ENCODE results near the gene SCARF1.

Gene SCARF1

DNA sequence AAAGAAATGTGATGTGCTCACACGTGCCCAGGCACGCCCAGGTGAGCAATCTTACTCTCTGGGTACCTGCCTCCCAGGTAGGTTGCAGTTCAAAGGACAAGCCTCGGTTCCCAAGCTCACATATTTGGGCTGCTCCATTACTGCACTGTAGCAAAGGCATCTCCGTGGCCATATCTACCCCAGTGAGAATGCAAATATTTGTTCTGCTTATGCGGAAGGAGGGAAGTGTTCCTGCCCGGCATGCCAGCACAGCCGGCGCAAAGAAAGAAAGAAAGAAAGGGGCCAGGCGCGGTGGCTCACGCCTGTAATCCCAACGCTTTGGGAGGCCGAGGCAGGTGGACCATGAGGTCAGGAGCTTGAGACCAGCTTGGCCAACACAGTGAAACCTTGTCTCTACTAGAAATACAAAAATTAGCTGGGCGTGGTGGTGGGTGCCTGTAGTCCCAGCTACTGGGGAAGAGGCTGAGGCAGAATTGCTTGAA, 47.6 kb downstream of the SCARF1 start:
- no peak for DNase-seq

DNA sequence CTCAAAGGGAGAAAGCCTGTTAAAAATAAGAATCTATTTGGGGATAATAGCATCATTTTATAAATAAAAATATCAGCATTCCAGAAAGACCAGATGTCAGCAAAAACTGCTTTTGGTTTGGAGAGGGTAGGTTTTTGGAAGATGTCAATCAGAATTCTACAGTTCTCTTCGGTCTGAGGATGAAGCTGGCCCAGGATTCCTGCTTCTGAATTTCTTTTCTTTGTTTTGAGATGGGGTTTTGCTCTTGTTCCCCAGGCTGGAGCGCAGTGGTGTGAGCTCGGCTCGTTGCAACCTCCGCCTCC, 52.0 kb downstream of the SCARF1 start:
- DNase-seq: no peak

DNA sequence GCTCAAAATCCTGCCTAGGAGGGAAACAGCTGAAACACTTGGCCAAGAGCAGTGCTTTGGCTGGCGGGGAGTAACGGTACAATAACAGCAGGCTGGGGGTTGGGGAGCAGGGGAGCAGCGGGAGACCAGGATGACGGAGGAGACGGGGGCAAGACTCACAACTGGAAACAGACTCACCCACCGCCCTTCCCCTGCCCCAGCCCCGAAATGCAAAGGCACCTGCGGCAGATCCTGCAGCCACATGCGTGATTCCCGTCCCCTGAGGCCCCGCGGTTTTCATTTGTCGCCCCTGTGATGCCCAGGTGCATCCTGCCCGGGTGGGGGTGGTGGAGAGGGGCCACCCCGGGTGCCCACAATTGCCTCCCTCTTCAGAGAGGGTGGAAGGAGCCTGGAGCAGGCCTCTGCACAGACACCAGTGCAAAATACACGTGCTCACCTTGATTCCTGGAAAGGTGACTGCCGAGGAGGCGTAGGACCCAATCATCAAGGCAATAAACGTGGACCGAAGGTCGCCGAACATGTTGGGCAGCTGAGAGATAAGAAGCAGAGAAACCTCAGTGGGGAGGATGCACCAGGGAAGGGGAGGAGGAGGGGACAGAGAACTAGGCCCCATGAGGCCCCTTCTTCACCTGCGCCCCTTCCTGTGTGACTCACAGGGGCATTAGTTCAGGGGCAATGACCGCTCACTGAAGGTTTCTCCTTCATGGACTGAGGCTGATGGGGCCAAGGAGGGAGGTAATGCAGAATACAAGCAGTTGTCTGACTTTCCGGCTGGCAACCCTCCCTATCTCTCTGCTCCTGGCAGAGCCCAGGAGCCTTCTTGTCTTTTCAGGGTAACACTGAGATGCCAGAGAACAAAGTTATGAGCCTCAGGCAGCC, 52.5 kb downstream of the SCARF1 start:
- no peak for DNase-seq

DNA sequence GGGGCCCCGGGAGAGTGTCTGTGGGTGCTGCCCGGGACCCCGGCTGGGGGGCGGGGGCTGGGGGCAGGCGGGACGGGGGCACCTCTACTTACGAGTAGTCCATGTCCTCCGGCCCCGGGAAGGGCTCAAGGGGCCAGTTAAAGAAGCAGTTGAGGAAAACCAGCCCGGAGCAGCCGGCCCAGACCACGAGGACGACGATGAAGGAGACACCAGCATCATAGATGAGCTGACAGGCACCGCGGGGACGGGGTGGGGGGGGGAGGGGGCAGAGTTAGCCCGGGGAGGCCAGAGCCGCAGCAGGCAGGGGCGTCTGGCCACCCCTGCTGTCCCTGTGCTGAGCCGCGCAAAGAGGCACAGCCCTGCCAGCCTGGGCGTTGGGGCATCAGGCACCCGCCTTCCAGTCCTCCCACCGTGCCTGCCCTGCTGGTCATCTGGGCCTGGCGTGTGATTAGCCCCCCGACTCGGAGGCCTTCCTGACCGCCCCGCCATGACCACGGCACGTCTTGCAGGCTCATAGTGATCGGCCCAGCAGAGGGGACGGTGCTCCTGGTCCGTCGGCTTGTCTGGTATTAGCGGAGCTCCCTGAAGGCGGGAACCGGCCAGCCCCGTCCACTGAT, 54.0 kb downstream of the SCARF1 start:
- DNase-seq: no peak

DNA sequence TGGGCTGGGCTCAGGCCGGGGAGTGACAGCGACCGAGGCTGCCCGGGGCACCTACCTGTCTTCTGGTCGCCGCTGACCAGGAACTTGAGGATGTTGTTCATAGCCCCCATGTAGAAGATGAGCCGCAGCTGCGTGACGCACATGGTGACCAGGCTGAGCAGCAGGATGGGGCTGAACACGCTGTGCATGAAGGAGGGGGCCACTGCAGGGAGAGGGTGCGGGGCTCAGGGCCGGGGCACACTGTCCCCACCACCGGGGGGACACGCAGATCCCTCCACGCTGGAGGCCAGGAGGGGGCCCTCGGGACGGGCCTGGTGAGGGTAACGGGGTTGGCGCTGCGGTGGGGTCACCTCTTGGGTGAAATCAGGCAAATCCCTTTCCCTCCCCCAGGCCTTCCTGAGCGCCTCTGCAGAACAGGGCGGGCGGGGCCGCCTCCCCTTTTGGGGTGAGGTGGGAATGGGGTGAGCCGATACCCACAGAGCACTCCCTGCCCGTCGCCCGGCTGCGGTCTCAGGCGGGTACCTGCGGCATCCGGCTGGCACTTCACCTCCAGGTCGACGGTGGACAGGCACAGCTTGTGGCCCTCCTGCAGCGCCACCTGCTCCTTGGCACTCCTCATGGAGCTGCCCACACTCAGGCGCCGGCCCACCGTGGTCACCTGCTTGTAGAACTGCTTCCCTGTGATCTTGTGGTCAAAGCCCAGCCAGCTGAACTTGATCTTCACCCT, 54.6 kb downstream of the SCARF1 start:
- no peak for DNase-seq

DNA sequence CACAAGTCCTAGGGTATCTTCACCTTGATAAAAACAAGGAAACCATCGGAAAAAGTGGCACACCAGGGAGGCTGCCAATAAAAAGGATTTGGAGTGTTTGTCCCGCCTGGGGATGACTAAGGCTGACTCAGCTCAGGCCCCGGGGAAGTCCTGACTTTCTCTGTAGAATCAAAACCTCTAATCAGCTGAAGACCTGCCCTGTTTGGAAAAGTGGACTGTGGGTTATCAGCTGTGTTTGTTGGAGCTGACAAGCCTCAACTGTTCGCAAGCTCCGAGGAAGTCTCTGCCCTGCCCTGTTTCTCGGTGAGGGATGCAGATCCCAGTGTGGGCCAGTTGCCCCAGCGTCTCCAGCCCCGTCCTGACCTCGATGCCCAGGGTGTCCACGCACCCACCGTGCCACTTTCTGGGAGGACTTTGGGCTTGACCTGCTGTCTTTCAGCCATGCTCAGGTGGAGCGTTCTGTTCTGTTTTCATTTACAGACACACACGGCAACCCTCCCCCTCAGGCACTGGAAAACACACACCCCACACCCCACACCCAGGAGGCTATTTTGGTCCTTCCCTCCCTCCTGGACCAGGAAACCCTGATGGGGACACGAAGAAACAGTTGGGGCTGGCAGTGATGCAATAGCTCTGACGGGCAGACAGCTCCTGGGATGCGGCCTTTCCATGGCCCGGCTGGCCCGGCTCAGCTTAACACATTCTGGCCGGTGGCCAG, 55.3 kb downstream of the SCARF1 start:
- no peak for DNase-seq

DNA sequence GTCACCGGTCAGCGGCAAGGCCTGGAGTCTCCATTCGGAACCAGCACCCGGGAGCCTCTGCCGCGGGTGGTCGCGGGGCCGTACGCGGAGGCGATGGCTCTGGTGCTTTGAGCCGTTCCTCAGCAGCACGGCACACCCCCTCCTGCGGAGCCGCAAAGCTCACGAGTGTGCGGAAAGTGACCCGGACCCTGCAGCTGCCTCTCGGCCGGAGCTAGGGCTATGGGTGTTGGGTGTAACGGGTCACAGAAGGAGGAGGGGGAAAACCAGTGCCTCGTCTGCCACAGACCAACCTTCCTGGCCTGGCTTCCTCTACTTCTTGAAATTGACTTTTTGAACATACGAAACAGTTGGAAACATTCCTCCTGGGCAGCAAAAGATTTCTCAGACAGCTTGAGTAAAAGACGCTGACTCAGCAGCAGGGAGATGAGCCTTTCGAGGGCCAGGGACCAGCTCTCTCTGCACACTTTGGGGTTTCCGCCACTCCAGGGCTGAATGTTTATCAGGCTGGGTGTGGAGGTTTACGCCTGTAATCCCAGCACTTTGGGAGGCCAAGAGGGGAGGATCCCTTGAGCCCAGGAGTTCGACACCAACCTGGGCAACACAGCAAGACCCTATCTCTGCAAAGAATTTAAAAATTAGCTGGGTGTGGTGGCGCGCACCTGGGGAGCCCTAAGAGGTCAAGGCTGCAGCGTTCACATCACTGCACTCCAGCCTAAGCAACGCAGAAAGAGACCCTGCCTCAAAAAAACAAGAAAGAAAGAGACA, 56.5 kb downstream of the SCARF1 start:
- DNase-seq: no peak

DNA sequence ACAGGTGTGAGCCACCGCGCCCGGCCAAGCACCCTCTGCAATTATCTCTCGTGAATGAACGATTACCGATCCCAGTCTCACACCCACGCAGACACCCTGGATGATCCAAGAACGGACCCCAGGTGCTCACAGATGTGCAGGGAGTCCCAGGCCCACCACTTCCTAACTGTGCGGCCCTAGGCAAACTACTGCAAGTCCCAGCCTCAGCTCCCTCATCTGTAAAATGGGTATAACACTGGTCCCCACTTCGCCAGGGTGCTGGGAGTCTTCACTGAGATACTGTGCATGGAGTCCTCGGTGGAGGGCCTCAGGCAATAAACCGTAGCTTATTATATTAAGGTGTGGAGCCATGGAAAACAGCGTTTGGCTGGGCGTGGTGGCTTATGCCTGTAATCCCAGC, 61.4 kb downstream of the SCARF1 start:
- DNase-seq: no peak

All from T-helper 2 cell (primary cell).